GM23338 (cell line): ENCODE measurements around the gene LRRIQ4. TPM values are rescaled to one million over a fixed set of nuclear protein-coding genes. Genes with fewer than 3 reads are reported as not detected.
A peak's percentile ranks its signal among the peaks of the same experiment; 100 is the strongest.

Experiments used
- ATAC-seq: fragments of 200-7000 bp; cut with Tn5 transposase; 3 replicates; pipeline ENCODE4 v1.9.1; 2020
- DNase-seq: peaks from one replicate; pipeline ENCODE4 v3.0.0-alpha.2; 2015; ENCODE audit warnings: low spot score
- H2AFZ ChIP-seq: fragments of 200-600 bp; sonication (generic); 2 replicates; pipeline ENCODE4 v1.8.0; 2016; ENCODE audit warnings: antibody characterized with exemption, mild to moderate bottlenecking, moderate library complexity
- H3F3A ChIP-seq: fragments of 200-600 bp; sonication (generic); replicated peaks from 2 replicates; pipeline ENCODE4 v1.8.0; 2017; ENCODE audit warnings: antibody characterized with exemption, mixed run types, low read depth
- H3K27ac ChIP-seq: fragments of 200-600 bp; sonication (generic); 2 replicates; pipeline ENCODE4 v1.6.1; 2016; ENCODE audit warnings: low read depth
- H3K27me3 ChIP-seq: fragments of 200-600 bp; sonication (generic); 2 replicates; pipeline ENCODE4 v1.8.0; 2016; ENCODE audit warnings: mild to moderate bottlenecking, mixed run types, moderate library complexity; ENCODE audit not compliant: insufficient read depth
- H3K36me3 ChIP-seq: fragments of 200-600 bp; sonication (generic); 2 replicates; pipeline ENCODE4 v1.8.0; 2016; ENCODE audit warnings: mild to moderate bottlenecking; ENCODE audit not compliant: insufficient read depth
- H3K4me1 ChIP-seq: fragments of 200-600 bp; sonication (generic); 2 replicates; pipeline ENCODE4 v1.8.0; 2016; ENCODE audit warnings: mild to moderate bottlenecking, moderate library complexity; ENCODE audit not compliant: insufficient read depth
- H3K4me2 ChIP-seq: fragments of 200-600 bp; sonication (generic); 2 replicates; pipeline ENCODE4 v1.7.1; 2017; ENCODE audit warnings: mixed run types
- H3K4me3 ChIP-seq: fragments of 200-600 bp; sonication (generic); 2 replicates; pipeline ENCODE4 v1.6.1; 2016; ENCODE audit warnings: mixed run types
- H3K79me2 ChIP-seq: fragments of 200-600 bp; sonication (generic); replicated peaks from 2 replicates; pipeline ENCODE4 v1.8.0; 2017; ENCODE audit warnings: mild to moderate bottlenecking; ENCODE audit not compliant: insufficient read depth
- H3K9me2 ChIP-seq: fragments of 200-600 bp; sonication (generic); 2 replicates; pipeline ENCODE4 v1.8.0; 2017; ENCODE audit not compliant: insufficient read depth
- H4K20me1 ChIP-seq: fragments of 200-600 bp; sonication (generic); replicated peaks from 2 replicates; pipeline ENCODE4 v1.8.0; 2017; ENCODE audit warnings: mild to moderate bottlenecking; ENCODE audit not compliant: insufficient read depth
- H3K27ac Mint-ChIP-seq: 2 replicates; pipeline ENCODE4 v1.8.0; 2020; ENCODE audit warnings: inconsistent platforms, mild to moderate bottlenecking, moderate library complexity, mixed read lengths
- H3K27me3 Mint-ChIP-seq: 3 replicates; pipeline ENCODE4 v1.8.0; 2022; ENCODE audit warnings: low read depth, mild to moderate bottlenecking, moderate library complexity, mixed read lengths, inconsistent platforms; ENCODE audit not compliant: insufficient read depth, poor library complexity
- H3K36me3 Mint-ChIP-seq: 3 replicates; pipeline ENCODE4 v1.8.0; 2021; ENCODE audit warnings: low read depth, mild to moderate bottlenecking, inconsistent platforms, moderate library complexity, mixed read lengths
- H3K4me1 Mint-ChIP-seq: 3 replicates; pipeline ENCODE4 v1.8.0; 2020; ENCODE audit warnings: mild to moderate bottlenecking, inconsistent platforms, mixed read lengths
- H3K4me3 Mint-ChIP-seq: 3 replicates; pipeline ENCODE4 v1.8.0; 2021; ENCODE audit warnings: moderate library complexity, mild to moderate bottlenecking, inconsistent platforms, mixed read lengths
- H3K9me3 Mint-ChIP-seq: 3 replicates; pipeline ENCODE4 v1.8.0; 2020; ENCODE audit warnings: moderate library complexity, mild to moderate bottlenecking, inconsistent platforms, mixed read lengths
- CREB1 ChIP-seq: fragments of 250-450 bp; sonication (Bioruptor Pico); IDR thresholded peaks from 2 replicates; pipeline ENCODE4 v1.5.0; 2020; ENCODE audit warnings: low read depth, mild to moderate bottlenecking, moderate library complexity
- CTCF ChIP-seq, 2 experiments: fragments of 200-600 bp in 1 of 2; sonication (generic) in 1 of 2; conservative IDR thresholded peaks; 2 replicates each; pipeline versions ENCODE4 v1.5.1 to v1.6.1; 2016 to 2017; ENCODE audit warnings: antibody characterized with exemption in 2 of 2, low read depth in 2 of 2, mild to moderate bottlenecking in 2 of 2, moderate library complexity in 1 of 2
- ETS1 ChIP-seq: IDR thresholded peaks from 2 replicates; pipeline ENCODE4 v1.6.1; 2016; ENCODE audit warnings: antibody characterized with exemption
- EZH2 ChIP-seq: fragments of 200-600 bp; sonication (generic); IDR thresholded peaks from one replicate; pipeline ENCODE4 v1.8.0; 2017; ENCODE audit warnings: antibody characterized with exemption, mild to moderate bottlenecking, low read depth; ENCODE audit not compliant: unreplicated experiment
- POLR2AphosphoS5 ChIP-seq: IDR thresholded peaks from 2 replicates; pipeline ENCODE4 v1.6.1; 2016; ENCODE audit warnings: antibody characterized with exemption, low read depth
- STAT1 ChIP-seq: IDR thresholded peaks from one replicate; pipeline ENCODE4 v1.6.1; 2016; ENCODE audit warnings: antibody characterized with exemption; ENCODE audit not compliant: unreplicated experiment
- ZNF331 ChIP-seq: fragments of 250-450 bp; sonication (Bioruptor Pico); IDR thresholded peaks from 2 replicates; pipeline ENCODE4 v1.5.0; 2020; ENCODE audit warnings: low read depth, mild to moderate bottlenecking, moderate library complexity
- polyA plus RNA-seq: library from polyadenylated mRNA; unstranded; fragments of >200 nt; fragmentation: Nextera tagmentation; extraction: Ambion mirVana; gene quantifications from 2 replicates; pipeline ENCODE4 v1.2.1, GENCODE V29; 2016
- total RNA-seq: library from RNA; depleted of rRNA; stranded (reverse); fragments of >200 nt; shearing (Covaris generic); gene quantifications from 2 replicates; pipeline ENCODE4 v1.2.3, GENCODE V29; 2014
- TF ChIP-seq, protein P1 (sequence below): IDR thresholded peaks from one replicate; pipeline ENCODE4 v1.6.1; 2018; ENCODE audit warnings: antibody characterized with exemption; ENCODE audit not compliant: unreplicated experiment
- TF ChIP-seq, protein P2 (sequence below): fragments of 250-450 bp; sonication (Bioruptor Pico); IDR thresholded peaks from 2 replicates; pipeline ENCODE4 v1.5.0; 2020; ENCODE audit warnings: mild to moderate bottlenecking, moderate library complexity

LRRIQ4 gene
- total and polyA plus RNA-seq, 2 experiments from 2014 or later = 0.29 TPM; not detected in 1

- TF ChIP-seq, protein P1, sequence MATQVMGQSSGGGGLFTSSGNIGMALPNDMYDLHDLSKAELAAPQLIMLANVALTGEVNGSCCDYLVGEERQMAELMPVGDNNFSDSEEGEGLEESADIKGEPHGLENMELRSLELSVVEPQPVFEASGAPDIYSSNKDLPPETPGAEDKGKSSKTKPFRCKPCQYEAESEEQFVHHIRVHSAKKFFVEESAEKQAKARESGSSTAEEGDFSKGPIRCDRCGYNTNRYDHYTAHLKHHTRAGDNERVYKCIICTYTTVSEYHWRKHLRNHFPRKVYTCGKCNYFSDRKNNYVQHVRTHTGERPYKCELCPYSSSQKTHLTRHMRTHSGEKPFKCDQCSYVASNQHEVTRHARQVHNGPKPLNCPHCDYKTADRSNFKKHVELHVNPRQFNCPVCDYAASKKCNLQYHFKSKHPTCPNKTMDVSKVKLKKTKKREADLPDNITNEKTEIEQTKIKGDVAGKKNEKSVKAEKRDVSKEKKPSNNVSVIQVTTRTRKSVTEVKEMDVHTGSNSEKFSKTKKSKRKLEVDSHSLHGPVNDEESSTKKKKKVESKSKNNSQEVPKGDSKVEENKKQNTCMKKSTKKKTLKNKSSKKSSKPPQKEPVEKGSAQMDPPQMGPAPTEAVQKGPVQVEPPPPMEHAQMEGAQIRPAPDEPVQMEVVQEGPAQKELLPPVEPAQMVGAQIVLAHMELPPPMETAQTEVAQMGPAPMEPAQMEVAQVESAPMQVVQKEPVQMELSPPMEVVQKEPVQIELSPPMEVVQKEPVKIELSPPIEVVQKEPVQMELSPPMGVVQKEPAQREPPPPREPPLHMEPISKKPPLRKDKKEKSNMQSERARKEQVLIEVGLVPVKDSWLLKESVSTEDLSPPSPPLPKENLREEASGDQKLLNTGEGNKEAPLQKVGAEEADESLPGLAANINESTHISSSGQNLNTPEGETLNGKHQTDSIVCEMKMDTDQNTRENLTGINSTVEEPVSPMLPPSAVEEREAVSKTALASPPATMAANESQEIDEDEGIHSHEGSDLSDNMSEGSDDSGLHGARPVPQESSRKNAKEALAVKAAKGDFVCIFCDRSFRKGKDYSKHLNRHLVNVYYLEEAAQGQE = no peak
- TF ChIP-seq CREB1 (no peak), STAT1 (no peak), EZH2 (no peak)
Measured at GRCh38 chr3:169772305-169772896, 40.3 kb upstream of the LRRIQ4 start (continued).

DNA sequence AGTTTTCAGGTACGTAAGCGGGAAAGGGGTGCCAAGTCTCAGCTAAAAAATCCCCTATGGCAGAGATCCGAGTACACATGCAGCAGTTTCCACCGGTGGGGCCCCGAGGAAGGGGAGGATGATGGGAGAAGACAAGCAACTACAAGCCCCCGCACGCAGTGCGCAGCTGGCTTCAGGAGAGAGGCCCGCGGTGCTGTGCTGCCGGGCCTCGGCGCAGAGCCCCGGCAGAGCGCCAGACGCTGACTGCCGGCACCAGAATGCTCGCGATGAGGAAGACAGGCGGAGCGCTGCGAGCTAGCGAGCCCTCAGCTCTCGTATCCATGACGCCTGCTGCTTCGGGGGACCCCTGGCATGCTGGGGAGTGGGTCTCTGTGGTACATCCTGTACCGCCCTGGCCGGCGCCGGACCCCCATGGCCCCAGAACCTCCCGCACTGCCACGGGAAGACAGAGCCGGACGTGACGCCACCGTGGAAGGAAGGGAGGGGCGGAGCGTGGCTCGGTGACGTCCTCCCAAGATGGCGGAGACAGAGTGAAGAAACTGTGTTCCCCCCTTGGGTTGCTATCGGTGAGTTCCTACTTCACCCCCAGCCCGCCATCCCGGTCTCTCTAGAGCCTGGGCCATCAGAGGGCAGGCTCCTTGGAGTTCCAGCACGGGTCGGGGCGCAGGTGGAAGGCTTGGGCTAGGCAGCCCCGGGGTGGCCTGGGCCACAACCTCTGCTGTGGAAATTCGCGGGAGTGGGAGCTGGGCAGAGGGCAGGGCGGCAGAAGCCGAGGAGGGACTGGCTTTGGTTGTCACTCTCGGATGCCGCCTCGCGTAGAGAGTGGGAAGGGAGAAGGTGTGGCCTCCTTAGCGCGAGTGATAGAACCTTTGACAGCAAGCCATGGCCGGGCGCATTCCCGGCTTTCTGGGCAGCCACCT lies 39.5 kb upstream of the LRRIQ4 start, which contains the start of gene MYNN:
MYNN (plus strand) TSS at position 500 of the 920 bp plus-strand sequence. CDS start 900 bp downstream, outside the sequence.
- peaks cover 9% of the 10 kb centered on the region; the same call in 1 of the 3 replicates for H3K9me3 Mint-ChIP-seq
- Histone ChIP-seq H3K79me2 (peaks cover 44% of the 10 kb centered on the region), H3K4me3 (peak within 1 kb of the TSS; percentile 96), H3K4me1 (peaks cover 27% of the 10 kb centered on the region), H3K27ac (peak within 1 kb of the TSS; percentile 96), H3F3A (peaks cover 7% of the 10 kb centered on the region; the same call in 1 of the 2 replicates), H3K27me3 (no peaks in the 10 kb centered on the region), H3K36me3 (peaks cover 5% of the 10 kb centered on the region), H3K4me2 (peak within 1 kb of the TSS; percentile 74), H3K9me2 (no peaks in the 10 kb centered on the region), H4K20me1 (no peaks in the 10 kb centered on the region), H2AFZ (peak within 1 kb of the TSS; percentile 86)
- H3K36me3 Mint-ChIP-seq = peaks cover 42% of the 10 kb centered on the region
- peaks cover 35% of the 10 kb centered on the region for H3K4me1 Mint-ChIP-seq
- peak within 1 kb of the TSS; percentile 97 for H3K4me3 Mint-ChIP-seq
- DNase-seq = peak; percentile 94
- H3K27ac Mint-ChIP-seq = peak within 1 kb of the TSS; percentile 98
- peaks cover 19% of the 10 kb centered on the region for H3K27me3 Mint-ChIP-seq
- no peak for TF ChIP-seq ZNF331 (CRISPR knock-in tag)
- no peak for TF ChIP-seq EZH2
- TF ChIP-seq POLR2AphosphoS5 = peak; percentile 93
- TF ChIP-seq CTCF (conservative IDR thresholded peaks at IDR 0.05; ENCODE audit: low read depth in 2 of 2) = no peak
- peak; percentile 67 for TF ChIP-seq ETS1
- TF ChIP-seq, protein P2, sequence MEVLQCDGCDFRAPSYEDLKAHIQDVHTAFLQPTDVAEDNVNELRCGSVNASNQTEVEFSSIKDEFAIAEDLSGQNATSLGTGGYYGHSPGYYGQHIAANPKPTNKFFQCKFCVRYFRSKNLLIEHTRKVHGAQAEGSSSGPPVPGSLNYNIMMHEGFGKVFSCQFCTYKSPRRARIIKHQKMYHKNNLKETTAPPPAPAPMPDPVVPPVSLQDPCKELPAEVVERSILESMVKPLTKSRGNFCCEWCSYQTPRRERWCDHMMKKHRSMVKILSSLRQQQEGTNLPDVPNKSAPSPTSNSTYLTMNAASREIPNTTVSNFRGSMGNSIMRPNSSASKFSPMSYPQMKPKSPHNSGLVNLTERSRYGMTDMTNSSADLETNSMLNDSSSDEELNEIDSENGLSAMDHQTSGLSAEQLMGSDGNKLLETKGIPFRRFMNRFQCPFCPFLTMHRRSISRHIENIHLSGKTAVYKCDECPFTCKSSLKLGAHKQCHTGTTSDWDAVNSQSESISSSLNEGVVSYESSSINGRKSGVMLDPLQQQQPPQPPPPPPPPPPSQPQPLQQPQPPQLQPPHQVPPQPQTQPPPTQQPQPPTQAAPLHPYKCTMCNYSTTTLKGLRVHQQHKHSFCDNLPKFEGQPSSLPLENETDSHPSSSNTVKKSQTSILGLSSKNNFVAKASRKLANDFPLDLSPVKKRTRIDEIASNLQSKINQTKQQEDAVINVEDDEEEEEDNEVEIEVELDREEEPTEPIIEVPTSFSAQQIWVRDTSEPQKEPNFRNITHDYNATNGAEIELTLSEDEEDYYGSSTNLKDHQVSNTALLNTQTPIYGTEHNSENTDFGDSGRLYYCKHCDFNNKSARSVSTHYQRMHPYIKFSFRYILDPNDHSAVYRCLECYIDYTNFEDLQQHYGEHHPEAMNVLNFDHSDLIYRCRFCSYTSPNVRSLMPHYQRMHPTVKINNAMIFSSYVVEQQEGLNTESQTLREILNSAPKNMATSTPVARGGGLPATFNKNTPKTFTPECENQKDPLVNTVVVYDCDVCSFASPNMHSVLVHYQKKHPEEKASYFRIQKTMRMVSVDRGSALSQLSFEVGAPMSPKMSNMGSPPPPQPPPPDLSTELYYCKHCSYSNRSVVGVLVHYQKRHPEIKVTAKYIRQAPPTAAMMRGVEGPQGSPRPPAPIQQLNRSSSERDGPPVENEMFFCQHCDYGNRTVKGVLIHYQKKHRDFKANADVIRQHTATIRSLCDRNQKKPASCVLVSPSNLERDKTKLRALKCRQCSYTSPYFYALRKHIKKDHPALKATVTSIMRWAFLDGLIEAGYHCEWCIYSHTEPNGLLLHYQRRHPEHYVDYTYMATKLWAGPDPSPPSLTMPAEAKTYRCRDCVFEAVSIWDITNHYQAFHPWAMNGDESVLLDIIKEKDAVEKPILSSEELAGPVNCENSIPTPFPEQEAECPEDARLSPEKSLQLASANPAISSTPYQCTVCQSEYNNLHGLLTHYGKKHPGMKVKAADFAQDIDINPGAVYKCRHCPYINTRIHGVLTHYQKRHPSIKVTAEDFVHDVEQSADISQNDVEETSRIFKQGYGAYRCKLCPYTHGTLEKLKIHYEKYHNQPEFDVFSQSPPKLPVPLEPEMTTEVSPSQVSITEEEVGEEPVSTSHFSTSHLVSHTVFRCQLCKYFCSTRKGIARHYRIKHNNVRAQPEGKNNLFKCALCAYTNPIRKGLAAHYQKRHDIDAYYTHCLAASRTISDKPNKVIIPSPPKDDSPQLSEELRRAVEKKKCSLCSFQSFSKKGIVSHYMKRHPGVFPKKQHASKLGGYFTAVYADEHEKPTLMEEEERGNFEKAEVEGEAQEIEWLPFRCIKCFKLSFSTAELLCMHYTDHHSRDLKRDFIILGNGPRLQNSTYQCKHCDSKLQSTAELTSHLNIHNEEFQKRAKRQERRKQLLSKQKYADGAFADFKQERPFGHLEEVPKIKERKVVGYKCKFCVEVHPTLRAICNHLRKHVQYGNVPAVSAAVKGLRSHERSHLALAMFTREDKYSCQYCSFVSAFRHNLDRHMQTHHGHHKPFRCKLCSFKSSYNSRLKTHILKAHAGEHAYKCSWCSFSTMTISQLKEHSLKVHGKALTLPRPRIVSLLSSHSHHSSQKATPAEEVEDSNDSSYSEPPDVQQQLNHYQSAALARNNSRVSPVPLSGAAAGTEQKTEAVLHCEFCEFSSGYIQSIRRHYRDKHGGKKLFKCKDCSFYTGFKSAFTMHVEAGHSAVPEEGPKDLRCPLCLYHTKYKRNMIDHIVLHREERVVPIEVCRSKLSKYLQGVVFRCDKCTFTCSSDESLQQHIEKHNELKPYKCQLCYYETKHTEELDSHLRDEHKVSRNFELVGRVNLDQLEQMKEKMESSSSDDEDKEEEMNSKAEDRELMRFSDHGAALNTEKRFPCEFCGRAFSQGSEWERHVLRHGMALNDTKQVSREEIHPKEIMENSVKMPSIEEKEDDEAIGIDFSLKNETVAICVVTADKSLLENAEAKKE (CRISPR knock-in tag) = no peak
- peak; percentile 93 for TF ChIP-seq CREB1
- ATAC-seq = peak; percentile 82
